NAMALWA (cell line): Measurements from ENCODE around the gene MC1R.
"Not testable (repeated sequence)": the region's sequence is repeated elsewhere in the genome, so short reads cannot be mapped to it uniquely, and the experiment has no call there.

Experiments used
- DNase-seq: peaks from one replicate; pipeline ENCODE4 v3.0.0-alpha.2; 2015; ENCODE audit warnings: low spot score

Gene MC1R

DNA sequence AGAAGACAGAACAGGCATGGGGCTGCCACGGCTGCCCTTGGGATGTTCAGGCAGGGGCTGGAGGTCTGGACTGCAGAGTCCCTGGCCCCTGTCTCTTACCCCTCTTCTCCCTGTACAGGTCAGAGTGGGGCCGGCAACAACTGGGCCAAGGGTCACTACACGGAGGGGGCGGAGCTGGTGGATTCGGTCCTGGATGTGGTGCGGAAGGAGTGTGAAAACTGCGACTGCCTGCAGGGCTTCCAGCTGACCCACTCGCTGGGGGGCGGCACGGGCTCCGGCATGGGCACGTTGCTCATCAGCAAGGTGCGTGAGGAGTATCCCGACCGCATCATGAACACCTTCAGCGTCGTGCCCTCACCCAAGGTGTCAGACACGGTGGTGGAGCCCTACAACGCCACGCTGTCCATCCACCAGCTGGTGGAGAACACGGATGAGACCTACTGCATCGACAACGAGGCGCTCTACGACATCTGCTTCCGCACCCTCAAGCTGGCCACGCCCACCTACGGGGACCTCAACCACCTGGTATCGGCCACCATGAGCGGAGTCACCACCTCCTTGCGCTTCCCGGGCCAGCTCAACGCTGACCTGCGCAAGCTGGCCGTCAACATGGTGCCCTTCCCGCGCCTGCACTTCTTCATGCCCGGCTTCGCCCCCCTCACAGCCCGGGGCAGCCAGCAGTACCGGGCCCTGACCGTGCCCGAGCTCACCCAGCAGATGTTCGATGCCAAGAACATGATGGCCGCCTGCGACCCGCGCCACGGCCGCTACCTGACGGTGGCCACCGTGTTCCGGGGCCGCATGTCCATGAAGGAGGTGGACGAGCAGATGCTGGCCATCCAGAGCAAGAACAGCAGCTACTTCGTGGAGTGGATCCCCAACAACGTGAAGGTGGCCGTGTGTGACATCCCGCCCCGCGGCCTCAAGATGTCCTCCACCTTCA, 16.2 kb downstream of the MC1R start:
- no peak for DNase-seq

DNA sequence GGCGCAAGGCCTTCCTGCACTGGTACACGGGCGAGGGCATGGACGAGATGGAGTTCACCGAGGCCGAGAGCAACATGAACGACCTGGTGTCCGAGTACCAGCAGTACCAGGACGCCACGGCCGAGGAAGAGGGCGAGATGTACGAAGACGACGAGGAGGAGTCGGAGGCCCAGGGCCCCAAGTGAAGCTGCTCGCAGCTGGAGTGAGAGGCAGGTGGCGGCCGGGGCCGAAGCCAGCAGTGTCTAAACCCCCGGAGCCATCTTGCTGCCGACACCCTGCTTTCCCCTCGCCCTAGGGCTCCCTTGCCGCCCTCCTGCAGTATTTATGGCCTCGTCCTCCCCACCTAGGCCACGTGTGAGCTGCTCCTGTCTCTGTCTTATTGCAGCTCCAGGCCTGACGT, 17.0 kb downstream of the MC1R start:
- DNase-seq: not testable (repeated sequence)

DNA sequence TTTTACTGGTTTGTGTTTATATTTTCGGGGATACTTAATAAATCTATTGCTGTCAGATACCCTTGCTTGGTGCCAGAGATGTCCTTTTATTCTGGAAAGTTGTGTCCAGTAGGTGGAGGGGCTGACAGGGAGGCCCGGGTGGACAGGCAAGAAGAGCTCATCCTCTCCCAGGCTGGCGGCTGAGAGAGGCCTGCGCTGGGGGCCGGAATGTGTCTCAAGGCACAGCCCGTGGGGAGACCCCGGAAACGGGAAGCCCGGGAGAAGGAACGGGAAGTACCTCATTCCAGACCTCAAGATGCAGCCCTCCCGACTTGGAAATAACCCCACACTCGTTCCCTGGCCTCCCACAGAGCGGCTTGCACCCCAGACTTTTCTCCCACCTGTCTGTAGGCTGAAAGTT, 17.4 kb downstream of the MC1R start:
- no peak for DNase-seq

DNA sequence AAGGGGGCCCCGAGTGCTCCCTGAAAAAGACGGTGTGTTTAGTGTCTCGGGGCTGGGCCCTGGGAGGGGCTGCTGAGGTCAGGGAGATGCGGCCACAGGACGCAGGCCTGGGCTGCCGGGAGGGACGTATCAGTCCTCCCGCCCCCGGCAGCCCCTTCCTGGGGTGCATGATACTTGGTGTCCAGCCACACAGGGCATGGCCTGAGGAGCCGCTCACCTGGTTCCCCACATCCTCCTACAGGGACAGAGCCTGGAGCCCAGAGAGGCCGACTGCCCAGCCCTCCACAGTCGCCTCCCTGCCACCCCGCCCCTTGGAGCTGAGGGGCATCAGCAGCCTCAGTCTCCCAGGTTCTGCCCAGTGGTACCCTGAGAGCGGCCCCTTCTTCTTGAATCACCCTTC, 17.8 kb downstream of the MC1R start:
- no peak for DNase-seq

DNA sequence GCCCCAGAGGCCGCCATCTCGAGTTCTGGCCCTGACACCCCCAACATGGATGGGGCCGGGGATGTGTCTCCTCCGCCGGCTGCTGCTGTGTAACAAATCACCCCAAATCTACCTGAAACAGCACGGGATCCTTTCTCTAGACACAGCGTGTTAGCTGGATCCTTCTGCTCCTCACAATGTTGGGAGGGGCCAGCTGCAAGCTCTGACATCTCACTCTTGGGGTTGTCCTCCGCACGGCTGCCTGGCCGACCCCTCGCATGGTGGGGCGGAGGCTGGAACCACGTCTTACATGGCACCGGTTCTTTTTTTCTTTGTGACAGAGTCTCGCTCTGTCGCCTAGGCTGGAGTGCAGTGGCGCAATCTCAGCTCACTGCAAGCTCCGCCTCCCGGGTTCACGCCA, 18.3 kb downstream of the MC1R start:
- DNase-seq: no peak

DNA sequence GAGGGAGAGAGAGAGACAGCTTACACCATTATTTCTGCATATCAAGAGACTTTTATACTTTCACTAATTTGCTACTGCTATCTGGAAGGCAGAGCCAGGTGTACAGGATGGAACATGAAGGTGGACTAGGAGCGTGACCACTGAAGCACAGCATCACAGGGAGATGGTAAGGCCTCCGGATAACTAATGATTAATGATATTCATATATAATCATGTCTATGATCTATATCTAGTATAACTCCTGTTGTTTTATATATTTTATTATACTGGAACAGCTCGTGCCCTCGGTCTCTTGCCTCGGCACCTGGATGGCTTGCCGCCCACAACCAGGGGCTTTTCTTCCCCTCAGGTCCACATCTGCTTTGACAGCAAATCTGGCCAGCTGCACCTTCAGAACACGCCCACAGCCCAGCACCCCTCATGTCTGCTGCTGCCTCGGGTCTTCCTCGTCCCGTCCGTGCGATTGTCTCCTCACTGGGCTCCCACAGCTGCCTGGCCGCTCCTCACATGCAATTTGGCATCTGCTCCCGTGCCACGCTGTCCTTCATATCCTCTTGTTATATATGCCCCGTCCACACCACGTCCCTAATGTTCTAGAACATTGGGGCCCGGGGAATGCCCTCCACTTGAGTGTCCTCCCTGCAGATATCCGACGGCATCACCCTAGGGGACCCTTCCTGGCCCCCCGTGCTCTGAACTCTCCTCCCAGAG, 19.7 kb downstream of the MC1R start:
- no peak for DNase-seq

DNA sequence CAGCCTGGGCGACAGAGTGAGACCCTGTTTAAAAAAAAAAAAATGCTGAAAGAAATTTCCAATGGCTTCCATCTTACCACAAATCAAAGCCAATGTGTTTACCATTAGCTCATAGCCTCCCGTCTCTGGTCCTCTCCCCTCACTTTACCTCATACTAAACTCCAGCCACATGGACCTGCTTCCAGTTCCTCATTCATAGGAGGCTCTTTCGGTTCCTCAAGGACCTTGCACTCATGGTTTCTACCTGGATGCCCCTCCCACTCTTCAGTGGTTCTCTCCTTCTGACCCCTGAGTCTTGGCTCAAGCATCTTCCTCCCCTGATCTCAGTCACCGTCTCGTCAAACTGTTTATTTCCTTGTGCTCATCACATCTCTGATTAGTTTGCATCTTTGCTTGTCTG, 26.1 kb downstream of the MC1R start:
- peak; percentile 45 for DNase-seq

DNA sequence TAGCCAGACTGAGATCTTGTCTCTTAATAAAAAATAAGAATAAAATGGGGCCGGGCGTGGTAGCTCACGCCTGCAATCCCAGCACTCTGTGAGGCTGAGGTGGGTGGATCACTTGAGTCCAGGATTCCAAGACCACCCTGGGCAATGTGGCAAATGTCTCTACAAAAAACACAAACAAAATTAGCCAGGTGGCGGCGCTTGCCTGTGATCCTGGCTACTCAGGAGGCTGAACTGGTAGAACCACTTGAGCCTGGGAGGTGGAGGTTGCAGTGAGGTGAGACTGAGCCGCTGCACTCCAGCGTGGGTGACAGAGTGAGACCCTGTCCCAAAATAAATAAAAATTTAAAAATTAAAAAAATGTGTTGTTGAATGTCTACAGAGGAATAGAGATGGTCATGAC, 27.0 kb downstream of the MC1R start:
- DNase-seq: no peak

DNA sequence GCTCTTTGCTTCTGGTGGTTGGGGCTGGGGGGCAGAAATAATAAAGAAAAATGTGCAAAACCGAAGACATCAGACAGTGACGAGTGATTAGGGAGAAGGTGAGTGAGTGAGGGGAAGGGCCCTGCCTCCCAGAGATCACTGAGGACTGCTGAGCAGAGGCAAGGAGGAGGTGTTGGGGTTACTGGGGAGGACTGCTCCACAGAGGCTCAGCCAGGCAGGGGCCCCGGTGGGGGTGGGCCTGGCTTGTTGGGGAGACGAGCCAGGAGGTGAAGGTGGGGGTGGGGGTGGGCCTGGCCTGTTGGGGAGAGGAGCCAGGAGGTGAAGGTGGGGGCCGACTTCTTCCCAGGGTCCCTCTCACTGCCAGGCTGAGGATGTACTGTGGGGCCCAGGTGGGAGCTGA, 27.9 kb downstream of the MC1R start:
- no peak for DNase-seq

DNA sequence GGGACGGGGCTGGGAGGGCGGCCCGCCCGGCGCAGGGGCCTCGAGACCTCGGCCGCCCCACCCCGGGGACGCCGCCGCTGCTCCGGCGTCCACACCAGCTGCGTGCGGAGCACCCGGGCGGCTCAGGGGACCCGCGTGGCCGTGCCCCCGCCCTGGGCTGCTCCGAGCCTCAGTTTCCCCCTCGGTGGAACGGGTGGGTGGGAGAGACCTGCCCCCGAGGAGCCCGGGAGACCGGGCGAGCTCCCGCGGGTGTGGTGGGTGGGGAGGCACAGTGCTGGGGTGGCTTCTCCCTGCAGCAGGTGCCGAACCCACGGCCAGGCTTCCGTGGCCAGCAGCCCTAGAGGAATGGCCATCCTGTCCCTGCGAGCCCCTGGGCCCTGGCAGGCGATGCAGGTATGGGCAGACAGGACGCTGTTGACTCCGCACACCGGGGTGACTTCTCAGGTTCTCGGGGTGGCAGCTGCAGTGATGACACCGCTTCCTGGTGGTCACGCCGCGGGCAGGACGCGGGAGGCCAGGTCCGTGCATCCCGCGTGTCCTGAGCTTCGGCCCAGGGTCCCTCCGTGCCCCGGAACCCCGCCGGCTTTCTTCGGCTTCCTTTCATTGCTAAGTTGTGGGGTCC, 30.6 kb downstream of the MC1R start:
- DNase-seq: no peak

DNA sequence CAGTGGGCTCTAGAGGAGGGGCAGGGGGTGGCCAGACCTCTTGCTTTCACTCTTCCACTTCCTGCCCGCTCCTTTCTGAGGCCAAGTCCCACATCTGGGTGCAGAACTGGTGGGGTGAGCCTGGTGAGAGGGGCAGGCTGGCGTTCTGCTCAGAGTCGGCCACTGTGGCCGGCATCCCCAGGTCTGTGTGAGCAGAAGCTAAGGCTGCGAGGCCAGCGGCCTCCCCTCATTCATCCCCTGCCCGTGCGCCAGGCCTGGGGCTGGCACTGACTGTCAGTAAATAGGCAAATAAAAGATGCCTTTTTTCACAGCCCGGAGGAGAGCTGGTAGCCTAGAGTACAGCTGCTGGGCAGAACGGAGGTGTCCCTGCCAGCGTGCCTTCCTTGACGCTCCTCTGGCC, 31.1 kb downstream of the MC1R start:
- no peak for DNase-seq

DNA sequence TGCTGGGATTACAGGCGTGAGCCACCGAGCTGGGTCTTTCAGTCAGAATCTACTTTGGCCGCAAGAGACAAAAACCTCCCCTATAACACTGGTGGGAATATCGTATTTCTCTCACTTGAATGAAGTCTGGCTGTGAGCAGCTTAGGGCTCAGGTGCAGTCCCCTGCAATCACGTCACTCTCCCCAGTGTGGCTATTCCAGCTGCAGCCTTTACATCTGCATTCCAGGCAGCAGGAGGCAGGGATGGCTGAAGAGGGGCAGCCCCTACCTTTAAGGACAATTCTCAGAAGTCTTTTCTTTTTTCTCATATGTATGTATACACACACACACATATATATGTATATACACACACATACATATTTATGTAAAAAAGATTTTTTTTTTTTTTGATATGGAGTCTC, 32.8 kb downstream of the MC1R start:
- DNase-seq: no peak

DNA sequence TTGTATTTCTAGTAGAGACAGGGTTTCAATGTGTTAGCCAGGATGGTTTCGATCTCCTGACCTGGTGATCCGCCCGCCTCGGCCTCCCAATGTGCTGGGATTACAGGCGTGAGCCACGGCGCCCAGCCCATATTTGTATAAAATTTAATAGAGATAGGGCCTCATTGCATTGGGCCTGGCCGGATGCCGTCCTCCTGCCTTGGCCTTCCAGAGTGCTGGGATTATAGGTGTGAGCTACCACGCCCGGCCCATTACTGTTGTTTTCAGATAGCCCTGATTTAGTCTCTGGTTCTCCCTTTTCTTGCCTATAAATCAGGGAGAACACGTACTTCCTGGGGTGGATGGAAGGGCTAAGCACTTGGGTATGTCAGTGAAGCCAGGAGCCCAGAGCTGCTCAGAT, 33.4 kb downstream of the MC1R start:
- no peak for DNase-seq

DNA sequence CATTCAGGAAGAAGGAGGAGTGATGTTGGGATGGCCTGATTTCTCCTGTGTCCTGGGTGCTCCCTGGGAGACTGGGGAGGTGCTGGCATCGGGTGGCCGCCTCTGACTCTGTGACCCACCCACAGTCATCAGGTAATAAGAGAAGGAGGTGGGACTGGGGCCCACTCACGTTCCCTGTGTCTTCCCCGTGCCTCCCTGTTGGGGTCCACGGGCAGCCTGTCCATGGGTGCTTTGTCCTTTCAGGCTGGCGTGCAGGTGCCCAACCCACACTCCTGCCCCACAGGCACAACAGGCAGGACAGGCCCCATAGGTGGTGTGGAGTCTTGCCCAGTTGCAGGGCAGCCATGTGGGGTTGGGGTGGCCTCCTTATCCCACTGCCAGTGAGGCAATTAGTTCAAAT, 33.9 kb downstream of the MC1R start:
- no peak for DNase-seq

DNA sequence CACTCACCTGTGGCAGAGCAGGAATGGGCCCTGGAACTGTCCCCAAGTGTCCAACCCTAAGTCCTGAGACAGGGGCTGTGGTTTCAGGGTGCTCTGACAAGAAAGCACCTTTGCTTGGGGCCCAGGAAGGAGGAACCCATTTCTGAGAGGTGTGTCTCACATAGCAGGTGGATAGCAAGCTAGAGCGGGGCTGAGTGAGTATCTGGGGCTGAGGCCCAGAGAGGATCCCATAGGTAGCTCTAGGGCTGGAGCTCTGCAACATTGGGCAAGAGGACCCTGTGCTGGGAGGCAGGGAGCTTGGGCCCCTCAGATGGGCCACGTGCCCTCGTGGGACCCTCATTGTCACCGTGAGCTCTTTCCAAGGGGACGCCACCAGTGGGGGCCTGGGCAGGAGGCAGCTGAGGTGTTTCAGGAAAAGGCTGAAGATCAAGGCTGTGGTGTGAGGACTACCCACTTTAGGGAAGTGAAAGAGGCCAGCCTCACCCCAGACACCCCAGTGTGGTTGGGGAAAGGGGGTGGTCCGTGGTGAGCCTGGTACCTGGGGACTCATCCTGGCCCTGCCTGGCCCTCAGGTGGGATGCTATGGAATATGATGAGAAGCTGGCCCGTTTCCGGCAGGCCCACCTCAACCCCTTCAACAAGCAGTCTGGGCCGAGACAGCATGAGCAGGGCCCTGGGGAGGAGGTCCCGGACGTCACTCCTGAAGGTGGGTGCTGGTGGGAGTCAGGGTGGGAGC, 35.2 kb downstream of the MC1R start:
- peak; percentile 41 for DNase-seq

DNA sequence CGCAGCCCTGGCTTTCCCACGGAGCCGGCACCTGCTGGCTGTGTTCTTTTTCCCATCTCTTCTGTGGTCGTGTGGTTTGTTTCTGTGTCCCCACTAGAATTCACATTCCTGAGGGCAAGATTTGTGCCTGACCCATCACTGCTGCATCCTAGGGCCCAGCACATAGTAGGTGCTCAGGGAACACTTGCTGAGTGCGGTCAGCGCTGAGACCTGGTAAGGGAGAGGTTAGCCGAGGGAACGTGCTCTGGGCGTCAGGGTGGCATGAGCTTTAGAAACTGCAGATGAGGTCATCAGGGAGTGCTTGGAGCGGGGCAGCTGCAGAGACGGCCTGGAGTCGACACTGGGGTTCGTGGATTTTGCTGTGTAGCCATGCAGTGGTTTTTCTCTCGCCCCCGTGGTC, 35.8 kb downstream of the MC1R start:
- DNase-seq: no peak

DNA sequence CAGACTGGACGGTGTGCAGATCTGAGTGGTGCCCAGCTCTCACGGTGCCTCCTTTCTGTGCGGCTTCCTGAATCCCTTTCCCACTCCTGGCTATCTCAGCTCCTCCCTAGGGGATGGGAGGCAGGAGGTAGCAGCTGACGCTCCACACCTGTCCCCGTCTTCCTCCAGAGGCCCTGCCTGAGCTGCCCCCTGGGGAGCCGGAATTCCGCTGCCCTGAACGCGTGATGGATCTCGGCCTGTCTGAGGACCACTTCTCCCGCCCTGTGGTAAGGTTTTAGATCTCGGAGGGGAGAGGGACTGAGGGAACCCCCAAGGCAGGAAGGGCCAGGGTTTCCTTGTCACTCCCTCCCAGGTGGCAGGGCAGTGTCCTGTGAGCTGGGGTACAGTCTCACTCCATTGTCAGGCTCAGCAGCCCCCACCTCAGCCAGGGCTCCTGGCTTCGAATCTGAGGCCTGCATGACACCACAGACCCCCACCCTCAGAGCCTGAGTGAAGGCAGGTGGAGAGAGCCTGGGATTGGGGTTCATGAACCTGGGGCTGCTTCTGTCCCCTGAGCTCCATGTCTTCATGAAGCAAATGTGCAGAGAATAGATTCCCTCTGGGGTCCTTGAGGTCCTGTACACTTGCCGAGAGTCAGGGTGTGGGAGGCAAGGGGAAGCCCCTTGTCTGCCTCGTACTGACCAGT, 36.5 kb downstream of the MC1R start:
- DNase-seq: no peak

DNA sequence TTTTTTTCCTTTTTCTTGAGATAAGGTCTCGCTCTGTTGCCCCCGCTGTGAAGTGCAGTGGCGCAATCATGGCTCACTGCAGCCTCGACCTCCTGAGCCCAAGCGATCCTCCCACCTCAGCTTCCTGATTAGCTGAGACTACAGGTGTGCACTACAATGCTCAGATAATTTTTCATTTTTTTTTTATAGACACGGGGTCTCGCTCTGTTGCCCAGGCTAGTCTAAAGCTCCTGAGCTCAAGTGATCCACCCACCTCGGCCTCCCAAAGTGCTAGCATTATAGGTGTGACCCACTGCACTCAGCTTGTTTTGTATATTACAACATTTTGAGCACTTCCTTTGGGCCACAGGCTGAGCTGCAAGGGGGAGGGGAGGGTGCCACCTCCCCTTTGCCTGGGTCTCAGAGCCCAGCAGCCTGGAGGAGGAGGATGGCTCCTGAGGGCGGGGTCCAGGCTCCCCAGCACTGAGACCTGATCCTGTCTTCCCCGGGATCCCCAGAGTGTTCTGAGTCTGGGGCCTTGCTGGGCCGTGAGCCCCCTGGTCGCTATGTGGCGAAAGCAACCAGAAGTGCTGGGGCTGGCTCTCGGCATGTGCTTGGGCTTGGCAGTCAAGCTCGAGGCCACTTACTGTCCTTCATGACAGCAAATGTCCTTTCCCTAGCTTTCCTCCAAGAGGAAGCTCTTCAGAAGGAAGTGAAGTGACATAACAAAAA, 38.0 kb downstream of the MC1R start:
- no peak for DNase-seq

DNA sequence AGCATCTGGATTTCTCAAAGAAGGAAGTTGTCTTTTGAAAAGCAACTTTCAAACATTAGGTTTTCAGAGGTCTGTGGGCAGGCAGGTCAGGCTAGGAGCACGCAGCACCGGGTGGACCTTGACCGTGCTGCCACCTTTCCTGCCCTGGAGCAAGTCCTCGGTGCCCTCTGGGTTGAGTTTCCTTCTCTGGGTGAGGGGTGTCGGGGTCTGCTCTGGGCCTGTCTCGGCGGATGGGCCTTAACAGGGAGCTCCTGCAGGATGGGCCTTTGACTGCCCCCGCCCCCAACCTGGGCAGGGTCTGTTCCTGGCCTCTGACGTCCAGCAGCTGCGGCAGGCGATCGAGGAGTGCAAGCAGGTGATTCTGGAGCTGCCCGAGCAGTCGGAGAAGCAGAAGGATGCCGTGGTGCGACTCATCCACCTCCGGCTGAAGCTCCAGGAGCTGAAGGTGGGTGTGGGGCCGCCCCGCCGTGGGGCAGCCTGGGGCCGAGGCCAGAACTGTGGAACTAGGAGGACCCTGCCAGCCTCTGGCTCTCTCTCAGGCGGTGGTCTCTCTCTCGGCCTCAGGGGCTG, 38.6 kb downstream of the MC1R start:
- no peak for DNase-seq

DNA sequence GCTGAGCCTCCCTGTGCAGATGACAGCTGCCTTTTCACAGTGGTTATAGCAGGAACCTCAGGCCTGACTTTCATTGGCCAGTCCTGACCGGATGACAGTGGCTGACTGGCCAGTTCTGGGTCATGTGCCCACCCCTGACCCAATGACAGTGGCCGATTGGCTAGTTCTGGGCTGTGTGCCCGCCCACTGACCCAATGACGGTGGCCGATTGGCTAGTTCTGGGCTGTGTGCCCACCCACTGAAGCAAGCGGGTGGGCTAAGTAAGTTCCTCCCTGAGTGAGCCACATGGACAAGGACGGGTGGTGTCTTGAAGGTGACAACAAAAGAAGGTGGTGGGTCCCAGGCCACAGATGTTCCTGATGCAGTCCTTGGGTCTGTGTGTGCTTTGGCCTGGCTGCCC, 39.4 kb downstream of the MC1R start:
- DNase-seq: peak; percentile 95

DNA sequence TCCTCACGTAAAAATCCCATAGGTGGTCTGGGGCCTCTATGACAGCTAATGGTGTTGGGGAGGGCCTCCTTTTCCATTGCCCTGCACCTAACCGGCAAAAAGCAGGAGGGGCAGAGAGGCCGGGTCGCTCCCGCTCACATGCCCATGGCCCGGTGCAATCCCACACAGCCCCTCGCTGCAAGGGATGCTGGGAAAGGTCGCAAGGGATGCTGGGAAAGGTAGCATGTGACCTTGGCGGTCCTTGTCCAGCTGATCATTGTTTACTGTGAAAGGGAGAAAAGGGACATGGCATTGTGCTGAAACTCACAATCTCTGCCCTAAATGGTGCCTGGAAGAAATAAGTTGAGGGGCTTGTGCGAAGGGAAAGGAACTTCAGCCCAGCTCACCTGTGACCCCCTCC, 39.9 kb downstream of the MC1R start:
- DNase-seq: no peak
